ENCODE data around the gene FTO.

GRCh38 chr16:53740933-53741531 lies 37.1 kb downstream of the FTO start:
- TF ChIP-seq CTCF (conservative IDR thresholded peaks at IDR 0.05) (no peak), ZFX (IDR thresholded peaks at IDR 0.05) (no peak)
